WTC11 (cell line): ENCODE data around the gene AVL9. TPM values are rescaled to one million over a fixed set of nuclear protein-coding genes. Genes with fewer than 3 reads are reported as not detected.

Experiments
- ATAC-seq: fragments of 200-7000 bp; cut with Tn5 transposase; 2 replicates; pipeline ENCODE4 v1.10.0; 2021; ENCODE audit warnings: mild to moderate bottlenecking, moderate library complexity
- CTCF ChIA-PET: fragments of 300-600 bp; sonication (Branson Sonifier 250); formaldehyde crosslinking; loops from one replicate; lab custom pipeline; 2021; ENCODE audit warnings: antibody characterized with exemption; lab: Charles Lee
- POLR2A ChIA-PET: fragments of 350-600 bp; sonication (Branson Sonifier 250); formaldehyde crosslinking; loops from one replicate; lab custom pipeline; 2021; ENCODE audit warnings: antibody characterized with exemption; lab: Charles Lee
- DNase-seq: peaks from one replicate; pipeline ENCODE4 v3.0.0; 2021; ENCODE audit warnings: low spot score
- H3K27ac Mint-ChIP-seq: 2 replicates; pipeline ENCODE4 v1.8.0; 2021; ENCODE audit warnings: mixed read lengths
- H3K27me3 Mint-ChIP-seq: 2 replicates; pipeline ENCODE4 v1.8.0; 2021; ENCODE audit warnings: low read depth, mild to moderate bottlenecking, moderate library complexity, mixed read lengths
- H3K36me3 Mint-ChIP-seq: 2 replicates; pipeline ENCODE4 v1.8.0; 2021; ENCODE audit warnings: mixed read lengths
- H3K4me1 Mint-ChIP-seq: 2 replicates; pipeline ENCODE4 v1.8.0; 2022; ENCODE audit warnings: mixed read lengths
- H3K4me3 Mint-ChIP-seq: 2 replicates; pipeline ENCODE4 v1.8.0; 2021; ENCODE audit warnings: mild to moderate bottlenecking, moderate library complexity, mixed read lengths
- H3K9me3 Mint-ChIP-seq: 2 replicates; pipeline ENCODE4 v1.8.0; 2021; ENCODE audit warnings: mixed read lengths
- CREB1 ChIP-seq: sonication (generic); formaldehyde crosslinking; IDR thresholded peaks from 2 replicates; pipeline ENCODE4 v1.8.0; 2023; ENCODE audit warnings: mild to moderate bottlenecking, missing genetic modification reagents
- E2F4 ChIP-seq: sonication (generic); formaldehyde crosslinking; IDR thresholded peaks from 2 replicates; pipeline ENCODE4 v1.8.1; 2022; ENCODE audit warnings: low read depth, mild to moderate bottlenecking, moderate library complexity, missing genetic modification reagents, borderline replicate concordance
- ERG ChIP-seq: fragments of 250-450 bp; sonication (Bioruptor Pico); IDR thresholded peaks from 2 replicates; pipeline ENCODE4 v1.8.0; 2021; ENCODE audit warnings: mild to moderate bottlenecking
- ESRRA ChIP-seq: sonication (generic); formaldehyde crosslinking; IDR thresholded peaks from 2 replicates; pipeline ENCODE4 v1.8.1; 2022; ENCODE audit warnings: mild to moderate bottlenecking, missing genetic modification reagents, borderline replicate concordance
- FOXK1 ChIP-seq: sonication (generic); formaldehyde crosslinking; IDR thresholded peaks from 2 replicates; pipeline ENCODE4 v1.8.0; 2022; ENCODE audit warnings: mild to moderate bottlenecking, moderate library complexity, missing genetic modification reagents
- JAZF1 ChIP-seq: fragments of 250-450 bp; sonication (Bioruptor Pico); IDR thresholded peaks from 2 replicates; pipeline ENCODE4 v1.9.0; 2021; ENCODE audit warnings: moderate library complexity, mild to moderate bottlenecking, inconsistent platforms
- KAT7 ChIP-seq: sonication (generic); formaldehyde crosslinking; IDR thresholded peaks from 2 replicates; pipeline ENCODE4 v1.8.1; 2023; ENCODE audit warnings: missing genetic modification reagents, mild to moderate bottlenecking, borderline replicate concordance
- MAX ChIP-seq: sonication (generic); formaldehyde crosslinking; IDR thresholded peaks from 2 replicates; pipeline ENCODE4 v1.8.0; 2022; ENCODE audit warnings: mild to moderate bottlenecking, missing genetic modification reagents
- NR1H2 ChIP-seq: sonication (generic); formaldehyde crosslinking; IDR thresholded peaks from 2 replicates; pipeline ENCODE4 v1.9.0; 2021; ENCODE audit warnings: mild to moderate bottlenecking, moderate library complexity, missing genetic modification reagents
- NR3C1 ChIP-seq: sonication (generic); formaldehyde crosslinking; conservative IDR thresholded peaks from 2 replicates; pipeline ENCODE4 v1.8.1; 2023; ENCODE audit warnings: low read depth, mild to moderate bottlenecking, missing genetic modification reagents
- PREB ChIP-seq: sonication (generic); formaldehyde crosslinking; IDR thresholded peaks from 2 replicates; pipeline ENCODE4 v1.8.1; 2022; ENCODE audit warnings: mild to moderate bottlenecking, missing genetic modification reagents, moderate library complexity, borderline replicate concordance
- RELA ChIP-seq: sonication (generic); formaldehyde crosslinking; IDR thresholded peaks from 2 replicates; pipeline ENCODE4 v1.8.1; 2022; ENCODE audit warnings: missing genetic modification reagents, mild to moderate bottlenecking, borderline replicate concordance
- USF1 ChIP-seq: sonication (generic); formaldehyde crosslinking; IDR thresholded peaks from 2 replicates; pipeline ENCODE4 v1.8.0; 2022; ENCODE audit warnings: mild to moderate bottlenecking, missing genetic modification reagents
- ZBTB21 ChIP-seq: sonication (generic); formaldehyde crosslinking; IDR thresholded peaks from 2 replicates; pipeline ENCODE4 v1.8.1; 2023; ENCODE audit warnings: mild to moderate bottlenecking, missing genetic modification reagents, borderline replicate concordance
- ZNF219 ChIP-seq: sonication (generic); formaldehyde crosslinking; IDR thresholded peaks from 2 replicates; pipeline ENCODE4 v1.8.0; 2023; ENCODE audit warnings: missing genetic modification reagents, mild to moderate bottlenecking, borderline replicate concordance
- ZNF281 ChIP-seq: sonication (generic); formaldehyde crosslinking; IDR thresholded peaks from 2 replicates; pipeline ENCODE4 v1.8.0; 2023; ENCODE audit warnings: mild to moderate bottlenecking, missing genetic modification reagents
- ZNF396 ChIP-seq: fragments of 250-450 bp; sonication (Bioruptor Pico); IDR thresholded peaks from 2 replicates; pipeline ENCODE4 v1.8.0; 2021; ENCODE audit warnings: mild to moderate bottlenecking, moderate library complexity, borderline replicate concordance
- ZSCAN18 ChIP-seq: fragments of 250-450 bp; sonication (Bioruptor Pico); IDR thresholded peaks from 2 replicates; pipeline ENCODE4 v2.1.2; 2022; ENCODE audit warnings: mild to moderate bottlenecking, moderate library complexity
- total RNA-seq: library from RNA; stranded (reverse); gene quantifications from 3 replicates; pipeline ENCODE4 v1.2.3, GENCODE V29; 2021

The AVL9 gene
- total RNA-seq, 1 experiment from 2014 or later: 55.6 TPM

- TF ChIP-seq ZSCAN18 (CRISPR knock-in tag): no peak
- no peak for TF ChIP-seq ZNF219 (CRISPR knock-in tag)
- no peak for TF ChIP-seq ESRRA (CRISPR knock-in tag)
- no peak for TF ChIP-seq KAT7 (CRISPR knock-in tag)
- TF ChIP-seq, all 79 proteins: peak for 0
These were observed 116.2 kb downstream of the AVL9 start (continued) for GRCh38 chr7:32611201-32612099.

GRCh38 chr7:32616625-32617024 lies 121.3 kb downstream of the AVL9 start:
- CTCF ChIA-PET: interaction anchor here (0.7 kb wide), 1 partner anchor 24 kb away, joined by 4 read pairs; no protein-coding TSS in a partner anchor
- H3K27ac Mint-ChIP-seq: no peak overlapping the region
- TF ChIP-seq CREB1 (CRISPR knock-in tag) (no peak), ZBTB21 (CRISPR knock-in tag) (no peak), NR3C1 (no peak), RELA (no peak), ESRRA (CRISPR knock-in tag) (no peak), MAX (no peak), ERG (CRISPR knock-in tag) (no peak), JAZF1 (CRISPR knock-in tag) (no peak), PREB (CRISPR knock-in tag) (no peak), NR1H2 (CRISPR knock-in tag) (no peak), FOXK1 (no peak), ZNF281 (CRISPR knock-in tag) (no peak), E2F4 (CRISPR knock-in tag) (no peak), USF1 (CRISPR knock-in tag) (no peak), ZNF396 (CRISPR knock-in tag) (no peak)
- ATAC-seq (no peak), DNase-seq (no peak)
- no peaks in the 10 kb centered on the region; the same call in 1 of the 2 replicates for H3K36me3 Mint-ChIP-seq
- H3K4me1 Mint-ChIP-seq: peaks cover 34% of the 10 kb centered on the region
- H3K4me3 Mint-ChIP-seq: no peak overlapping the region
- H3K9me3 Mint-ChIP-seq: no peaks in the 10 kb centered on the region; the same call in 1 of the 2 replicates
- POLR2A ChIA-PET: no interaction called here
- H3K27me3 Mint-ChIP-seq: no peaks in the 10 kb centered on the region
